C4-2B (cell line): Measurements from ENCODE around the gene RAPGEF1.

ENCODE experiments used
- ZFX ChIP-seq: fragments of 450-650 bp; IDR thresholded peaks from 2 replicates; pipeline ENCODE4 v1.6.1; 2017
- TF ChIP-seq, protein P1 (sequence below): fragments of 450-650 bp; conservative IDR thresholded peaks from 2 replicates; pipeline ENCODE4 v1.5.1; 2017; ENCODE audit warnings: mild to moderate bottlenecking

DNA sequence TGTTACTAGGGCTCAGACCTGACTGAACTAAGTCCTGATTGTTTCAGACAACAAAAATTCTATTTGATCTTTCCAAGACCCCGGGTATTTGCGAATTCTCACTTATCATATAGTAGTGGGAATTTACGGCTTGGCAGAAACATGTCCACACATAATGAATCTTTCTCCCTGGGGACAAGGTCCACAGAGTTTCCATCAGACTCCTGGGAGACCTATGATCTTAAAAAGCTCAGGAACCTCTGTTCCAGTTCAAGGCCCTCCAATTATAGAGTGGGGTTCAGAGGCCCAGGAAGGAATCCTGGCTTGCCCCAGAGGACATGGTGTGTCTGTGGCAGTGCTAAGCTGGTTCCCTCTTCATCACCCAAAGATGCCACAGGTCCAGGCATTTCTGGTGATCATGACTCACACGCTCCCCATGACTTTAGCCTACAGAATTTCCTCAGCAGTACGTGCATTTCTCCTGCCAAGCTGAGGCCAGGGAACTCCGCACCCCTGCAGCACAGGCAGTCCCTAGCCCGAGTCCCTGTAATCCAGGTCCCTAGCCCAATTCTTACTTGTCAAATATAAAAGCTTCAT lies 12.6 kb downstream of the RAPGEF1 start:
- TF ChIP-seq, protein P1, sequence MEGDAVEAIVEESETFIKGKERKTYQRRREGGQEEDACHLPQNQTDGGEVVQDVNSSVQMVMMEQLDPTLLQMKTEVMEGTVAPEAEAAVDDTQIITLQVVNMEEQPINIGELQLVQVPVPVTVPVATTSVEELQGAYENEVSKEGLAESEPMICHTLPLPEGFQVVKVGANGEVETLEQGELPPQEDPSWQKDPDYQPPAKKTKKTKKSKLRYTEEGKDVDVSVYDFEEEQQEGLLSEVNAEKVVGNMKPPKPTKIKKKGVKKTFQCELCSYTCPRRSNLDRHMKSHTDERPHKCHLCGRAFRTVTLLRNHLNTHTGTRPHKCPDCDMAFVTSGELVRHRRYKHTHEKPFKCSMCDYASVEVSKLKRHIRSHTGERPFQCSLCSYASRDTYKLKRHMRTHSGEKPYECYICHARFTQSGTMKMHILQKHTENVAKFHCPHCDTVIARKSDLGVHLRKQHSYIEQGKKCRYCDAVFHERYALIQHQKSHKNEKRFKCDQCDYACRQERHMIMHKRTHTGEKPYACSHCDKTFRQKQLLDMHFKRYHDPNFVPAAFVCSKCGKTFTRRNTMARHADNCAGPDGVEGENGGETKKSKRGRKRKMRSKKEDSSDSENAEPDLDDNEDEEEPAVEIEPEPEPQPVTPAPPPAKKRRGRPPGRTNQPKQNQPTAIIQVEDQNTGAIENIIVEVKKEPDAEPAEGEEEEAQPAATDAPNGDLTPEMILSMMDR, result no peak
- TF ChIP-seq ZFX, result no peak
